Skeletal muscle cell (primary cell): ENCODE results near the gene CREB5.

Experiments
- DNase-seq: peaks from one replicate; pipeline ENCODE4 v3.0.0-alpha.2; 2010; ENCODE audit warnings: low read depth
- H3K4me3 ChIP-seq: 2 replicates; pipeline ENCODE4 v1.5.1; 2011; ENCODE audit warnings: low read depth, mild to moderate bottlenecking, control low read depth, low read length, moderate library complexity

CREB5 gene

DNA sequence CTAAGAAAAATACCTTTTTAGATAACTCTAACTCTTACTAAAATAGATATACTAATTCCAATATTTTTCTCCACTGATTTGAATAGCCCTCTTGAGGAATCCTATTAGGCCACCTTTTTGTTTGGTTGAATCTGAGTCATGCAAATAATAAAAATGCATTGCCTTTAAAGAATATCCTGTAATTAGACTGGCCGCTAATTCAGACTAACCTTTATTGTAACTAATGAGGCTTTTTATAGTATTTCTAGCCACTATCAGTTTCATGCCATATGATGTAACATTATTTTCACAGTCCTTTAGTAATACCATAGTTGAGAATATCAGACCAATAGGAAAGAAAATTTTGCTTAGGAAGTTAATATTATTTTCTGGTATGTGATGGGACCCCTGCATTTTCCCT, 90.1 kb downstream of the CREB5 start:
- DNase-seq: no peak
- no peak overlapping the region for H3K4me3 ChIP-seq

DNA sequence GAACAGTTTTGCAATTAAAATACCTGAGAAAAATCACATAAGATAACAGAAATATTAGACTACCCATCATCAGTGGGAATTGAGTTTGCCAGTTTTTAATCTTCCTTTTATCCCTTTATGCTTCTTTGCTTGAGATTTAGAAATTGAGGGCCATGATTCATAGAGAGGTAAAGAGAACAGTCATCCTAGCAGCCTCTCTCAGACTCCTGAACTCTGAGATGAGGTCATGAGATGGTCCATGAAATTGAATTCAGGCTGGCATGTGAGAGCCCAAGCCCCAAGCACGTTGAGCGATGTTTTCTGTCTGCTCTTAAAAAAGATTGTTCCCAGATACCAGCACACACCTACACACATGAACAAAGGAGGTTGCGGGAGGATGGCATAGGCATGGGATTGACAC, 91.1 kb downstream of the CREB5 start:
- H3K4me3 ChIP-seq: no peak overlapping the region
- DNase-seq: no peak

DNA sequence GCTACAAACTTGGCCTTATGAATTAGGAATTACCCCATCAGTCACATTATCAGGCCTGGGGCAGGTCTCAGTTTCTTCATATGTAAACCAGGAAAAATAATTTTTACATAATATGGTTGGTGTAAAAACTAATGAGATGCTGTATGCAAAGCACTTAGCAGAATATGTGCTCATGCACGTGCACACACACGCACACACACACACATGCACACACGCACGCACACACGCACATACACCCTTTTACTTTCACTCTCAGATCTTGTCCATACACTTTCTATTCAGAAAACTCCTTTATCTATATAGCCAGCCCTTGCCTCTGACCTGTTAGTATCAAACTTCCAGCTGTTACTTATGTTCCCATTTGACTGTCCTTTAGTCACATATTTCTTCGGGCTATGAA, 92.7 kb downstream of the CREB5 start:
- H3K4me3 ChIP-seq: no peak overlapping the region
- no peak for DNase-seq

DNA sequence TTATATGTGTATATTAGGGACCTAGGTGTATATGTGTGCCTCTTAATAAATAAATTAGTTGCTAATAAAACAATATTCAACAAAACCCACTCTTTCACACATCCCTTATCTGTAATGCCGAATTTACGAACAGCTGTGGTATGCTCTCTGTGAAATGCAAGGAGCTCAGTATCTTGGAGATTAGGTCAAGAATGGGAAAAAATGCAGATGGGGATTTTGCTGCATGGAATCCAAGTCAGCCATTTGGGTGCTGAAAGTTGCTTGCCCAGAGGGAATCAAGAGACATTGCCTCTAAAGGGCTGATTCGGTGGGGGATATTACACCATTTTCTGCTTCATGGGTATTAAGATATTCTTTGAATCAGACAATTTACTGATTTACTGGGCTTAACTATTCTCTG, 93.5 kb downstream of the CREB5 start:
- DNase-seq: no peak
- H3K4me3 ChIP-seq: no peak overlapping the region

DNA sequence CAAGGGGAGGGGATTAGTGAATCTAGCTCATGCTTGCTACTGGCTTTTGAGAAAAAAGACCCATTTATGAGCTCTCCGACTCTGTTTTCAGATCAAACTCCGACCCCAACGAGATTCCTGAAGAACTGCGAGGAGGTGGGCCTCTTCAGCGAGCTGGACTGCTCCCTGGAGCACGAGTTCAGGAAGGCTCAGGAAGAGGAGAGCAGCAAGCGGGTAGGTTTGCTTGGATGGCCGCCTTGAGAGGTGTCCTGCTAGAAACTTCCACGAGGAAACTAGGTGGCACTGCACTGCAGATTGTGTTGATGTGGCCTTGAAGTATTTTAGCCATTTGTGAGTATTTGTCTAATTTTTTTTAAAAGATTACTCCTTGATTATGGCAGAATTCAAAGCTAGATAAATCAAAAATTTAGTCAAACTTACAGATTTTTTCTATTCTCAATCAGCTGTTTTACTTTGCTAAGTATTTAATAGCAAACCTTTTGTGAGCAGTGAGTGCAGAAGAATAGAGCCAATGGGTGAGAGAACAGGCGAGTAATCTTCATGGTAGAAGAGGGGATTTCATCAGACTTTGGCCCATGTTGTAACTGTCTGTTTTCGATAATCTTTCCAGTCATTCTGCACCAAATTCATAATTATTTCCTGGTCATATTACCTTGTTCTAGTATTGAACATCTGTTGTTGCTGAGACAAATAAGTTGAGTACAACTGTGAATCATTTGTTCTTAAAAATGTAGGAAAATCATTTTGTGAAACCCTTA, 95.4 kb downstream of the CREB5 start:
- DNase-seq: no peak
- H3K4me3 ChIP-seq: no peak overlapping the region

DNA sequence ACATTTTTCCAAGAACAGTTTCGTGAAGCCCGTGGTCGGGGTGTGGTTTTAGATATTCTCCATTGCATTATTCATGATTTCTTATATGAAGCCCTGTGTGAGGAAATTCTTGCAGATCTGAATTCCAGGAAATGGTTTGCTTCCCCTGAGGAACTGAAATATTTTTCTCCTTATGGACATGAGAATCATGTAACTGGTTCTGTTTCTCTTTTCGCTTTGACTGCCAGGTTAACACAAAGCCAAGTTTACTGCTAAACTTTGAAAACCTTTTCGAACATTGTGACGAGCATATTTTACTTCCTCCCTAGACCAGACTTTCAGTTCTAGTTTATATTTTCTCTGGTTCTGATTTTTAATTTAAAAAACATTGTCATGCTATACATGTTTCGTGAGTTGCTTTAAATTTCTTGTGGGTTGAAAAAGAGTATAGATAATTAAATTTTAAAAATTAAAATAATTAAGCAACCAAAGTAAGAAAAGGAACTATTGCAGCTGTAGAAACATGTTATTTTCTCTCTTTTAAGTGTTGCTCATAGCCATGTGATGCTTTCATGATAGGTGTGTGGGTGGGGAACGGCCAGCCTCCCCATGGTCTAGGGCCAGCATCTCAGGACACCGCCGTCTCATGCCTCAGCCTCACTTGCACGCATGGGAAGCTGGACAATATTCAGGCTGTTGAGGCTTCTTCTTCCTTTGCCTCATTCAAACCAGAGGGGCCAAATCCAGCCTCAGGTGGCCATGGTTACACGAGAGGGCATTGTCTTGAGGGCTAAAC, 97.1 kb downstream of the CREB5 start:
- DNase-seq: peak; percentile 53

DNA sequence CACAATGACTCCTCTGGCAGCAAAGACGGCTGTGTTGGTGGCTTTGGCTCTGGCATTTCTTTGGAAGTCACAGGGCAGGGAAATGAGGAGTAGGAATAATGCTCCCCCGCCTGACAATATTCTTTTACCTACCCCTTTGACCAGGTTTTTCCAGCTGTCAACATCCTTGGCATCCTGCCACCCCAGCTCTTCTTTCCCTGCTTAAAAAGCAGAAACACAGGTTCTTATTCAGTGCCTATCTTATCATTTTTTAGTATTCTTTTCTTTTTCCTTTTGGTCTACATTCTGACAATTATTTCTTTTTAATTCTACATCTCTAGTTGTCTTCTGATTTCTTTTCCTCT, 97.7 kb downstream of the CREB5 start:
- no peak for DNase-seq
- no peak overlapping the region for H3K4me3 ChIP-seq

More for the DNA sequence above, 97.1 kb downstream of the CREB5 start:
- no peak overlapping the region for H3K4me3 ChIP-seq

DNA sequence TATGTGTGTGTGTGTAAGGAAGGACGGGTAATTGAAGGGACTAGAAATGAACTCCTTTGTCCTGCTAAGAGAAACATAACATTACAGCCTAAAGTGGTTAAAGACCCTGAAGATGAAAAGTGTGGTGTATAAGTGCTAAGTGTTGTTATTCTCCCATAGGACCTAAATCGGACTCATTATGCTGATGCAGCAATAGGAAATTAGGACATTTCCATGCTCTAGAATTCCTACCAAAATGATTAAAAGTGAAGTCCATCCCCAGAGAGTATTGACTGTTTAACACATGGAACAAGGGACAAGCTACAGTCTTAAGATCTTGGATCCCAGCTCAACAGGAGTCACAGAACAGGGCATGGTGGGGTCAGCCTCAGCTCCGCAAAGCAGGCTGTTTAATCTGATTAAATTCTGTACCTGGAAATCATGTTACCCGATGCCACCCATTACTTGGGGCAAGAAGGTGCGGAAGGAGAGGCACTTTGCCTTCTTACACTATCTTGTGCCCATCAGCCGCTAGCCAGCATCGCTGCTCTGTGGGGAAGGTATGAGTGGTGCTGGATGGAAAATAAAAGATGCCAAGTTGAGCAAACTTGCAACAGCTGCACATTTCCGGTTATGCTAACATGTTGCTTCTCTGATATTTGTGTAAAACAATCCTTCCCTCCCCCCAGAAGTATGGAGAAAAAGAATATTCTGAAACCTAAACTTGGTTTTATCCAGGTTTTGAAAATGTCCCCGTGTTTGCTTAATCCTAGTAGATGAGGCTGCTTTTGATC, 100.5 kb downstream of the CREB5 start:
- no peak for DNase-seq
- H3K4me3 ChIP-seq: no peak overlapping the region

DNA sequence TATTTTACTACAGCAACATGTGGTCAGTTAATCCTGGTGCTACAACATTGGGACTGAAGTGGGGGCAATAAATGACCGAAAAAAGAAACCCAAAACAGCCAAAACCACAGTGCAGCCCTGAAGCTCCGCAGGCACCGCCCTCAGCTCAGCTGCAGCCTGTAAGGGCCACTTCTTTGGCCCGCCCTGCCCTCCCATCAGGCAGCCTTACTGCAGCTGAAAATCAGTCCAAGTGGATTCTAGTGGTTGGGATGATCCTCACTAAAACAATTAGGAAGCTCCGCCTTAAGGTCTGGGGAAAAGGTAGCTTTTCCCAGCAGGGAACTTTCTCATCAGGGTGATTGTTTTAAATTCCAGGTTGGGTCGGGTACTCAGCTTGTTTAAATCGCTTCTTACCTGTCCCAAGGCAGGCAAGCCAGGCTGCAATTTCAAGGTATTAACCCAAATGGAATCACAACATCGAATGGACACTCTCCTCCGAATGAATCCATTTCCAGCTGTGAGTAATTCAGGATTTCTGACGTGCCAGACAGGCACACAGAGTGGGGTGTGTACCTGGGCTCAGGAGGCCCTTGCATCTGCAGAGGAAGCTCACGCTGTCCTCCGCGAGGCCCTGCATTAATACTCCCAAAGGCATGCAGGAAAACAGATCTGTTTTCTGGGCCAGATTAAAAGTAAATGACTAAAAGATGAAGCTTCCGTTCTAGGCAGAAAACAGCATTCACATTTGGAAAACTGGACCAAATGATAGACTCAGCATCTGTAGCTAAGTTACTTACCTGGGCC, 104.3 kb downstream of the CREB5 start:
- no peak overlapping the region for H3K4me3 ChIP-seq
- no peak for DNase-seq

DNA sequence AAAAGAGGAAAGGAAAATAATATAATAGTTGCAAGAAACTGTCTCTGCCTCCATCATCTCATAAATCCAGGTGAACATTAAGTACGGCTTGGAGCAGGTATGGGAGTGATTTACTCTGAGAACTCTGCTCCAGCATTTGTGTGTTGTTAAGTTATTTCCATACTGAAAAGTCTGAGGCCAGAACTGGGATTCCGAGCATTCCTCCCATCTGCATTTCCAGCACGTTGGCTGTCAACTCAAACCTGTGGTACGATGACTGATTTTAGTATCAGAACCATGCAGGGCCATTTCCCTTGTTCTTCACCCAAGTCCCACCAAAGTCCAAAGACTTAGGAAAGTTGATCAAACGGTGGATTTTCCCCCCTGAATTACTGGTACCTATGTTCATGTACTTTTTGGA, 104.9 kb downstream of the CREB5 start:
- H3K4me3 ChIP-seq: no peak overlapping the region
- DNase-seq: no peak

DNA sequence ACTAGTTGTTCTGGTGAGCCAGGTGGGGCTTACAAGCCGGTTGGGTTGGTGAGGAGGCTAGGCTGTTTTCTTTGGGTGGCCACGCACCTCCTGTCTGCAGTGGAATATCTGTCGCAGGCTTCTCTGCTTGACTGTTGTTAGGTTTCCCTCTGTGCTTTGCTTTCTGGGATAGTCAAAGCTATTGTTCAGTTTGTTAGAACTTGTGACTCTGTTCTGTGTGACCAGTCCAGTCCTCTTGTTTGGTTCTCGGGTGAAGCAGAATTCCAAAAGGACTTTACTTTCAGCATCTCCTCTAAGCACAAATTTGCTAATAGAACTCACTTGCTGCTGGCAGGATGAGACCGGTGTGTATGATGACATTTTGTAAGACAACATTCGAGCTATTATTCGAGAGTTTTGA, 105.3 kb downstream of the CREB5 start:
- no peak overlapping the region for H3K4me3 ChIP-seq
- DNase-seq: no peak

DNA sequence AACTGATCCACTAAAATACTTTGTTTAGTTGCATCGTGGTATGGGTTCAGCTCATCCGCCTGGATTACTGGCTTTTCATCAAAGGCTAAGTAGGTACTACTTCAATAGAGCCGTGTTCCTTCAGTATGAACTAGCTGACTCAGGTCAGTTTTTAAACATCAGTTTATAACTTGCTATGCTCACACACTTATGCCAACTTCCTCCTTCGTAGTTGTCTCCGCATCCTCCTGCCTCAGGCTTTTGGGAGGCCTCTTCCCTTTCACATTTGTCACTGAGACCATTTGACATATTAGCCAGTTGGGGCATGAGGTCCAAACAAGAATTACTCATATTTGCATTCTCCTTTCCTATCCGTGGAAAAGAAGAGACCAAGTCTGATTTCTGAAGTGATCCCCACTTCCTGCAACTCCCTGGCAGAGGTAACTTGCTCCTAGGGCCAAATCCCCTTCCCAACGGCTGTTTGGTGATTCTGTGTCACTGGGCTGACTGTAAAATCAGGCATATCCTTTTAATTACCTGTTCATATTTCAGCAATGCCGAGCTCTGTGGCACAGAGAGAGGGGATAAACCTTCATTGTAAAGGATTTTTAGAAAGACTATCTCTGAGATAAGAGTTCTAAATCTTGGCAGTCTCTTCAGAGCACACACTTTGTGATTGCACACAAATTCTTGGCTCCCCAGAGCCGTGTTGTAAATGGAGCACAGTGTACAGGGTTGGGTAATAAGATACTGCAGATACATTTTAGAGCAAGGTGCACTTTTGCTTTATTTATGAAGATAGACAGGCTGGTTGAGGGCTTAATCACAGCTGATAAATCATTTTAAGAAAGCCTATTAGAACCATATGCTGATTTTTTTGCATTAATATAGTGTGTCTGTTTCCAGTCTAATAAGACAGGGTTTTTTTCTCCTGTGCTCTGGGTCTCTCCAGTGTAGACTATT, 108.0 kb downstream of the CREB5 start:
- no peak for DNase-seq
- H3K4me3 ChIP-seq: no peak overlapping the region

DNA sequence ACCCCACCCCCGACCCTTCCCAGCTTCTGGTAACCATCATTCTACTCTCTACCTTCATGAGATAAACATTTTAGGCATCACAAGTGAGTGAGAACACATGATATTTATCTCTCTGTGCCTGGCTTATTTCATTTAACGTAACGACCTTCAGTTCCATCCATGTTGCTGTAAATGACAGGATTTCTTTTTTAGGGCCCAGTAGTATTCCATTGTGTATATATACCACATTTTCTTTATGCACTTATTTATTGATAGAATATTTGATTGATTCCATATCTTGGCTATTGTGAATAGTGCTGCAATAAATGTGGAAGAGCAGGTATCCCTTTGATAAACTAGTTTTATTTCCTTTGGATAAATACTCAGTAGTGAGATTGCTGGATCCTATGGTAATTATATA, 112.7 kb downstream of the CREB5 start:
- no peak overlapping the region for H3K4me3 ChIP-seq
- DNase-seq: no peak

DNA sequence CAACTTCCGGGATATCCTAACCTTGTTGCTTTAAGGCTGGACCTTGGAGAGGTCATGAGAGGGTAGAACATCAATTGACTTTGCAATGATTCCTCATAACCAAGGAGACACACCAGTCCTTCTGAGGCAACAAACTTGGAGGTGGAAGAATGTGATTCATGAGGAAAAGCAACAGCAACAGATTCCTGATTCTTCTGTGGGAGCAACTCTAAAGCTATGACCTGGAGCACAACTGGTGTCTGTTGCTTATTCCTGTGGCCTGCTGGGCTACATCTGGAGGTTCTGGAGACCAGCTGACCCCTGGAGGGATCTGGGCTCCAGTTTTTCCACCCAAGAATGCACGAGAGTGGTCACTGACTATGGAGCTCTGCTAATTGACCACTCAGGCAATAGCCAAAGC, 116.6 kb downstream of the CREB5 start:
- peak; percentile 22 for DNase-seq

DNA sequence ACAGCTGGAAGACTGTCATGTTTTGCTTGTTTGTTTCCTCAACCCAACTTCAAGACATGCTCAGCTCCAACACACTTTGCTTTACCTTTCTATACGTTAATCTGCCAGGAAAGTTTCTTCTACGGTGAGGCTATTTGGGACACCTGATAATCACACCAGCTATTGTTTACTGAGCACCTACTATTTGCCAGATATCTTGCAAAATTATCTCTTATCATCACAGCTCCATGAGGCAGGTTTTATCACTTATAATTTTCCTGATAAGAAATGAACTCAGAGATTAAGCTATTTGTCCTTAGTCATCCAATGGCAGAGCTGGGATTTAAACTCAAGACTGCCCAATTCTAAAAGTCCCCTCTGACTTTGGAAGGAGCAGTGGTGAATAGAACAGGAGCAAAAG, 117.4 kb downstream of the CREB5 start:
- DNase-seq: no peak
- H3K4me3 ChIP-seq: no peak overlapping the region

More for the DNA sequence above, 116.6 kb downstream of the CREB5 start:
- H3K4me3 ChIP-seq: no peak overlapping the region

DNA sequence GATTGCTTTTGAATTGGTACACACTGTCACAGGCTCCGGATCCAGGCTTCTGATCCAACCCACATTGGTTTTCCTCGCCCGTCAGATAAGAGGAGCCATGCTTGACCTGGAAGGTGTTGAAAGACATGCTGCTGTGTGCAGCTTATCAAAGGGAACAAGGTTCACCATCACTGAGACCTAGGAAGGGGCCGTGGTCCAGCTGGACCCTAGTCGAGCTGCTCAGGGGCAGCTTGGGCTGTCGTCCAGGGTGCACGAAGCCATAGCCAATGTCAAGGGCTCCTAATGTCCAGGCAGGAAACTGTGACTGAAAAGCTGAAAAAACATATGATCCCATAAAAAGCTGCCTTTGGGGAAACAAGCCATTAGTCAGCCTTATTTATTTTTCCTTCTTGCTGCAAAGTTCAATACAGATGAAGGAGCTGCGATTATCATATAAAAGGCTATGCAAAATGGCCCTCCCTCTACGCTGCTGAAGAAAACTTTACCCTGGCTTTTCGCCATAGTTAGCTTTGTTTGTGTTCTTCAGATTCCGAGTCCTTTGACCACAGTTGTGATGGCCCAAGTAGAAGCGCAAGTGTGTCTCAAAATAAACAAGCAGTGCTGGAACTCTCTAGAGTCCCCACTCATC, 118.0 kb downstream of the CREB5 start:
- H3K4me3 ChIP-seq: no peak overlapping the region

DNA sequence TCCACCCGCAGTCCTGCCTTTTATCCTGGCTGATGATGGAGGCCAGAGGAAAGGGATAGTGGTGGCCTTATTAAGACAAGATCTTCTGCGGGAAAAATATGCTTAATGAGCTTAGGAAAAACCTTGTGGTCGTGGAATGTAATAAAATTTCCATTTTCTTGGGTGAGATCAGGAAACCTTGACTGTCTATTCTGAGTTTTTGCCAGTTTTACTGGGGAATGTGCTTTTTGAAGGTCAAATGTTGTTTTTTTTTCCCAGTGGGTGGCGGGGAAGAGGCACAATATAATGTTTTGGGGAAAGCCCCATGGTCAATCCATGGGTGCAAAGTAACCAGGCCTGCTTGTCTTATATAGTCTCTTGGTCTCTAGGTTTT, 118.5 kb downstream of the CREB5 start:
- no peak for DNase-seq
- no peak overlapping the region for H3K4me3 ChIP-seq

More for the DNA sequence above, 118.0 kb downstream of the CREB5 start:
- DNase-seq: peak; percentile 17

DNA sequence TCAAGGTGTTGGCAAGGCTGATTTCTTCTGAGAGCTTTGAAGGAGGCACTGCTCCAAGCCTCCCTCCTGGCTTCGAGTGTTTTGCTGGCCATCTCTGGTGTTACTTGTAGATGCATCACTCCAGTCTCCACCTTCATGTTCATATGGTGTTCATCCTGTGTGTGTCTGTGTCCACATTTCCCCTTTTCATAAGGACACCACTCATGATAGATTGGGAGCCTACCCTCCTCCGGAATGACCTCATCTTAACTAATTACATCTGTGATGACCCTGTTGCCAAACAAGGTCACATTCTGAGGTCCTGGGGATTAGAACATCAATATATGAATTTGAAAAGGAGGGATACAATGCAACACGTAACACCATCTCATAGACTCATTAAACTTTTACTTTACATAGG, 119.0 kb downstream of the CREB5 start:
- no peak overlapping the region for H3K4me3 ChIP-seq
- DNase-seq: no peak
